Cardiac fibroblast (primary cell): Measurements from ENCODE around the gene RAB4B.
"Not testable (repeated sequence)": the region's sequence is repeated elsewhere in the genome, so short reads cannot be mapped to it uniquely, and the experiment has no call there.

Source experiments
- DNase-seq, 2 donors: peaks; one replicate each; pipeline versions ENCODE4 v3.0.0 to v3.0.0-alpha.2; 2010; ENCODE audit warnings: low read depth in 2 of 2
- H3K4me3 ChIP-seq, 2 donors: replicated peaks in 1 of 2; 1 replicate in 1 of 2; 2 replicates in 1 of 2; pipeline ENCODE4 v1.5.1; 2011; ENCODE audit warnings: low read depth in 2 of 2, low read length in 2 of 2, mild to moderate bottlenecking in 2 of 2, moderate library complexity in 1 of 2
- TF ChIP-seq, protein P1 (sequence below): IDR thresholded peaks from one replicate; pipeline ENCODE4 v1.5.1; 2011; ENCODE audit warnings: low read depth, mild to moderate bottlenecking, low read length, inconsistent platforms

Gene RAB4B

DNA sequence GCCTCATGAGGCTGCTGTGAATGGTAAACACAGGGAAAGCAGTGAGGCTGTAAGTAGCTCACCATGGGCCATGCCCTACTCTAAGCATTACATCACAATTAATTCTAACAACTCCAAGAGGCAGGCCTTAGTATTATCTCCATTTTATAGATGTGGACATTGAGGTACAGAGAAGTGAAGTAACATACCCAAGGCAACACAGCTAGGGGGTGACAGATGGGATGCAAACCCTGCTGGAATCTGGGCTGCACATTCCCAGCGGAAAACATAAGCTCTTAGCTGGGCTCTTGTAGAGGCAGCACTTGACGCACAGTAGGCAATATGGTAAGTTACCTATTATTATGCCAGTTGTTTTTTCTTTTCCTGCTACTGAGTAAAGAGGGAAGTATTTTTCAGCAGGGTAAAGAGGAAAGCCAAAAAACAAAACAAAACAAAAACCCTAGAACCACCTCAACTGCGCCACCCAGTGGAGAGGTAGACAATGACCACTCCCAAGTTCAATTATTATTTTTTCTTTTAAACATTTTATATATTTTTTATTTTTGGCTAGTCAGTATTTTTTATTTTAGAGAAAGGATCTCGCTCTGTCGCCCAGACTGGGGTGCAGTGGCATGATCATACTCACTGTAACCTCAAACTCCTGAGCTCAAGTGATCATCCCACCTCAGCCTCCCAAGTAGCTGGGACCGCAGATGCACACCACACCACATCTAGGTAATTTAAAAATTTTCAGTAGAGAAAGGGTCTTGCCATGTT is 41.6 kb downstream of the RAB4B start:
- TF ChIP-seq, protein P1, sequence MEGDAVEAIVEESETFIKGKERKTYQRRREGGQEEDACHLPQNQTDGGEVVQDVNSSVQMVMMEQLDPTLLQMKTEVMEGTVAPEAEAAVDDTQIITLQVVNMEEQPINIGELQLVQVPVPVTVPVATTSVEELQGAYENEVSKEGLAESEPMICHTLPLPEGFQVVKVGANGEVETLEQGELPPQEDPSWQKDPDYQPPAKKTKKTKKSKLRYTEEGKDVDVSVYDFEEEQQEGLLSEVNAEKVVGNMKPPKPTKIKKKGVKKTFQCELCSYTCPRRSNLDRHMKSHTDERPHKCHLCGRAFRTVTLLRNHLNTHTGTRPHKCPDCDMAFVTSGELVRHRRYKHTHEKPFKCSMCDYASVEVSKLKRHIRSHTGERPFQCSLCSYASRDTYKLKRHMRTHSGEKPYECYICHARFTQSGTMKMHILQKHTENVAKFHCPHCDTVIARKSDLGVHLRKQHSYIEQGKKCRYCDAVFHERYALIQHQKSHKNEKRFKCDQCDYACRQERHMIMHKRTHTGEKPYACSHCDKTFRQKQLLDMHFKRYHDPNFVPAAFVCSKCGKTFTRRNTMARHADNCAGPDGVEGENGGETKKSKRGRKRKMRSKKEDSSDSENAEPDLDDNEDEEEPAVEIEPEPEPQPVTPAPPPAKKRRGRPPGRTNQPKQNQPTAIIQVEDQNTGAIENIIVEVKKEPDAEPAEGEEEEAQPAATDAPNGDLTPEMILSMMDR = peak; percentile 57
- H3K4me3 ChIP-seq = not testable (repeated sequence)
- DNase-seq = peak; percentile 57 to 67

DNA sequence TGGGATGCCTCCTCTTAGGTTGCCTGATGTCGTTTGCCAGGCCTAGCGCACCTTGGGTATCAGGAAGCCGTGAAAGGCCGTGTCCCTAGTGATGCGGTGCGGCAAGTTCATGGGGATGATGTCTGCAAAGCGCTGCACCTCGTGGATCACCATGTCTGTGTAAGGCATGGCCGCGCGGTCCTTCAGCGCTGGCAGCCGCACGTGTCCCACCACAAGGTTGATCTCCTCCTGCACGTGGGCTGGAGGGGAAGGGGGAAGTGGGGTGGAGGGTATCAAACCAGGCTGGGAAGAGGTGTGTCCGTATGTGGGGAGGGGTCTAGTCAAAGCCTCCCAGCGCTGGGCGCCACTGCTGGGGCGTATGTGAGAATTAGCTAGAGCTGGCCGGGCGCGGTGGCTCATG is 44.1 kb downstream of the RAB4B start:
- no peak overlapping the region for H3K4me3 ChIP-seq
- TF ChIP-seq, protein P1 = no peak
- no peak for DNase-seq

DNA sequence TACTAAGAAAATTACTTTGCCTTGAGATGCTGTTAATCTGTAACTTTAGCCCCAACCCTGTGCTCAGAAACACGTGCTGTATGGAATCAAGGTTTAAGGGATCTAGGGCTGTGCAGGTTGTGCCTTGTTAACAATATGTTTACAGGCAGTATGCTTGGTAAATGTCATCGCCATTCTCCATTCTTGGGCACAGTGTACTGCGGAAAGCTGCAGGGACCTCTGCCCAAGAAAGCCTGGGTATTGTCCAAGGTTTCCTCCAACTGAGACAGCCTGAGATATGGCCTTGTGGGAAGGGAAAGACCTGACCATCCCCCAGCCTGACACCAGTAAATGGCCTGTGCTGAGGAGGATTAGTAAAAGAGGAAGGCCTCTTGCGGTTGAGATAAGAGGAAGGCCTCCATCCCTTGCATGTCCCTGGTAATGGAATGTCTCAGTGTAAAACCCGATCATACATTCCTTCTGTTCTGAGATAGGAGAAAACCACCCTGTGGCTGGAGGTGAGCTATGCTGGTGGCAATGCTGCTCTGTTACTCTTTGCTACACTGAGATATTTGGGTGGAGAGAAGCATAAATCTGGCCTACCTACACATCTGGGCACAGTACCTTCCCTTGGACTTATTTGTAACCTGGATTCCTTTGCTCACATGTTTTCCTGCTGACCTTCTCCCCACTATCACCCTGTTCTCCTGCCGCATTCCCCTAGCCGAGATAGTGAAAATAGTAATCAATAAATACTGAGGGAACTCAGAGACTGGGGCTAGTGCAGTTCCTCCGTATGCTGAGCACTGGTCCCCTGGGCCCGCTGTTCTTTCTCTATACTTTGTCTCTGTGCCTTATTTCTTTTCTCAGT is 44.9 kb downstream of the RAB4B start:
- not testable (repeated sequence) for H3K4me3 ChIP-seq
- peak in 1 of 2 donors; percentile 84 for DNase-seq

DNA sequence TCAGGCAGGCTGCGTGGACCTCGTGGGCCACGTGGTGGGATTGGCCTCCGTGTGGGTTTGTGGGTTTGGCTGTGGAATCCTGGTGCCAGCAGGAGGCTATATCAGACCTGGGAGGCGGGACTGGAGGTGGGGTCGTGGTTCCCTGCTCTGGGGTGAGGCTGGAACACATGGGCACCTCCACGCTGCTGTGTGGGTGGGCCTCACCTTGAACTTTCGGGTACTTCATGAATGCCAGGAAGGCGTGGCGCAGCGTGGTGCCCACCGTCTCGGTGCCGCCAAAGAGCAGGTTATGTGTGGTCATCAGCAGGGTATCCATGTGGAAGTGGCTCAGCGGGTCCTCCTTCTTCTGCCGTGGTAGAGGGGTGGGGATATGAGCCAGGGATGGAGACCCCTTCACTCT is 46.9 kb downstream of the RAB4B start:
- not testable (repeated sequence) for H3K4me3 ChIP-seq, DNase-seq

DNA sequence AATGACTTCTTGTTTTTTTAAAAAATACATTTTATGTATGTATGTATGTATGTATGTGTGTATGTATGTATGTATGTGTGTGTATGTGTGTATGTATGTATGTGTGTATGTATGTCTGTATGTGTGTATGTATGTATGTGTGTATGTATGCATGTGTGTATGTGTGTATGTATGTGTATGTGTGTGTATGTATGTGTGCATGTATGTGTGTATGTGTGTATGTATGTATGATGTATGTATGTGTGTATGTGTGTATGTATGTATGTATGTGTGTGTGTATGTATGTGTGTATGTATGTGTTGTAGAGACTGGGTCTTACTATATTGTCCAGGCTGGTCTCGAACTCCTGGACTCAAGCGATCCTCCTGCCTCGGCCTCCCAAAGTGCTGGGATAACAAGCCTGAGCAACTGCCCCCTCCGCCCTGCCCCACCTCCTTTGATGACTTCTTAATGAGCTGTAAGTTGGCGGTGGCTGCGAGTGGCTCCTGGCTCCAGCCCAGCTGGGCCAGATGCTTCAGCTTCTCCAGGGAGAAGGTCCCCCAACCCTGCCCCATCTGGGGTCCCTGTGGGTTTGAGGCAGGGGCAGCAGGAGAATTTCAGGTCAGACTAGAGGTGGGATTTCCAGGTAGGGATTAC is 47.5 kb downstream of the RAB4B start:
- not testable (repeated sequence) for DNase-seq, H3K4me3 ChIP-seq

DNA sequence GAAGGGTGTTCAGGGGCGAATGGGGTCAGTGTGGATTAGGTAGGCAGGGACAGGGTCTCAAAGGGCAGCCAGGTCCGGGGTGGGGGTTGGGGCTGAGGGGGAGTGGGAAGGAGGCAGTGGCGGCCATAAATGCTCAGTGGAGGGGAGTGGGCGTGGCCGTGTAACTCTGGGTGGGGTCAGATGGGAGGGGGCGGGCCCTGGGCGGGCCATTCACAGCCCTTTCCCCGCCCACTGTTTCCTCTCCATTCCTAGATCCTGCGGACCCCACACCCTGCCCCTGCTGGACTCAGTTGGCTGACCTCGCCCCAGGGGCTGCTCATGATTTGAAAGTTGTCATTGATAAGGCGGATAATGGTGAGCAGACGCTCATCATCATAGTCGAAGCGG is 48.3 kb downstream of the RAB4B start:
- DNase-seq = not testable (repeated sequence)

DNA sequence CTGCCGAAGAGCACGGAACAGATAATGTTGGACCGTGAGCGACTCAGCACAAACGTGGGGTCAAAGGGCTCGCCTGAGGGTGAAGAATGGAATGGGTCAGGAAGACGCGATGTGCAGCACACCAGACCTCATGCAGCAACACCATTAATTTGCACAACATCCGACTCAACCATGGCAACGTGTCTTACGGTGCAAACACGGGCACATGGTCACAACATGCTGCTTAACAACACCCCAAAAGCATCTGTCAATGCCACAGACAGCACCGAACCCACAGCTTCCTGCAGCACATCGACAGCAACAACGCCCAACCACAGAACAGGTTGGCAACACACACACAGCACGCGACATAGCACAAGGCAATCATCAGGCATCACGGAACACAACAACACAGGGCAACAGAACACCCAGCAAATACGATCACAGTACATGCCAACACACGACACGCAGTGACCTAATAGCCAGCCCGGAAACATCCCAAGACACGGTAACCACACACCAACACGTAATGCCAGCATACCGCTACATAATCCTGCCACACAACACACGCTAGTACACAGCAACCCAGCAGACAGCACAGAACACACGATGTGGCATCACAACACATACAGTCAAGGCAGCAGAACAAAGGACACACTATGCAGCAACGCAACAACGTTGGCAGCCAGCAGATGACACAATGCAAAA is 48.8 kb downstream of the RAB4B start:
- not testable (repeated sequence) for DNase-seq, H3K4me3 ChIP-seq

More for the DNA sequence above, 48.3 kb downstream of the RAB4B start:
- H3K4me3 ChIP-seq = not testable (repeated sequence)

DNA sequence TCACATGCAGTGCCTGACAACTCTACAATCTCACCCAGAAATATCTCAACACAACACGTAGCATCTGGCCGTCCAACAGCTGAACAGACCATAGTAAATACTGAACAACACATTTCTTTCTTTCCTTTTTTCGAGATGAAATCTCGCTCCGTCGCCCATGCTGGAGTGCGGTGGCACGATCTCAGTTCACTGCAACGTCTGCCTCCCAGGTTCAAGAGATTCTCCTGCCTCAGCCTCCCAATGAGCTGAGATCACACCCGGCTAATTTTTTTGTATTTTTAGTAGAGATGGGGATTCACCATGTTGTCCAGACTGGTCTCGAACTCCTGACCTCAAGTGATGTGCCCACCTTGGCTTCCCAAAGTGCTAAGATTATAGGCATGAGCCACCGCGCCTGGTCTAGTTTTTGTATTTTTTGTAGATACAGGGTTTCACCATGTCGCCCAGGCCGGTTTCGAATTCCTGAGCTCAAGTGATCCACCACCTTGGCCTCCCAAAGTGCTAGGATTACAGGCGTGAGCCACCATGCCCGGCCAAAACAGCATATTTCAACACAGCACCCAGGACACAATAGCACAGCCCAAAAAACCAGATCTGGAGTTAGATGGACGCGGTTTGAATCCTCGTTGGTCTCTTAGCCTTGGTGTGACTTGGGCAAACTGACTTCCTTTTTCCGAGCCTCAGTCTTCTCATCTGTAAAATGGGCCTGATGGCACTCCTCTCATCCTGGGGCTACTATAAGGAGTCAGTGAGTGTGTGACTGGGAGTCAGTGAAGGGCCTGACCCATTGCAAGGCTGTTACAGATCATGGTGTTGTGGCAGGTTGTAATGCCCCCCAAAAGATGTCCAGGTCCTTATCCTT is 49.6 kb downstream of the RAB4B start:
- no peak for DNase-seq
- no peak overlapping the region for H3K4me3 ChIP-seq
- TF ChIP-seq, protein P1 = no peak
